HepG2 (cell line): Measurements from ENCODE around the gene KDM8. TPM values are rescaled to one million over a fixed set of nuclear protein-coding genes. Genes with fewer than 3 reads are reported as not detected.

Experiments used
- E2F1 ChIP-seq: sonication (generic); formaldehyde crosslinking; IDR thresholded peaks from 2 replicates; pipeline ENCODE4 v1.5.0; 2020; ENCODE audit warnings: missing genetic modification reagents
- FOXA3 ChIP-seq: IDR thresholded peaks from 2 replicates; pipeline ENCODE4 v1.6.1; 2016; ENCODE audit warnings: missing genetic modification reagents, missing compliant biosample characterization
- HMG20A ChIP-seq: IDR thresholded peaks from 2 replicates; pipeline ENCODE4 v1.6.1; 2016; ENCODE audit warnings: borderline replicate concordance
- IRX3 ChIP-seq: sonication (generic); formaldehyde crosslinking; IDR thresholded peaks from 2 replicates; pipeline ENCODE4 v1.8.1; 2023; ENCODE audit warnings: mild to moderate bottlenecking, low read depth, missing genetic modification reagents, borderline replicate concordance
- JUND ChIP-seq: sonication (generic); formaldehyde crosslinking; IDR thresholded peaks from 2 replicates; pipeline ENCODE4 v1.8.0; 2022; ENCODE audit warnings: mild to moderate bottlenecking, missing genetic modification reagents
- MAF1 ChIP-seq: sonication (generic); formaldehyde crosslinking; IDR thresholded peaks from 2 replicates; pipeline ENCODE4 v1.5.0; 2020; ENCODE audit warnings: missing genetic modification reagents, borderline replicate concordance
- RERE ChIP-seq: IDR thresholded peaks from 2 replicates; pipeline ENCODE4 v1.6.1; 2016; ENCODE audit warnings: low read depth, missing genetic modification reagents, missing compliant biosample characterization
- SAP130 ChIP-seq: IDR thresholded peaks from 2 replicates; pipeline ENCODE4 v1.6.1; 2016; ENCODE audit warnings: low read depth
- TEAD3 ChIP-seq: optimal IDR thresholded peaks from 2 replicates; pipeline ENCODE3; 2016; ENCODE audit warnings: borderline replicate concordance
- ZEB1 ChIP-seq: IDR thresholded peaks from 2 replicates; pipeline ENCODE4 v1.6.1; 2012; ENCODE audit warnings: mild to moderate bottlenecking, low read depth, inconsistent platforms; ENCODE audit not compliant: insufficient replicate concordance
- ZFP41 ChIP-seq: sonication (generic); formaldehyde crosslinking; IDR thresholded peaks from 2 replicates; pipeline ENCODE4 v1.4.0; 2020; ENCODE audit warnings: mild to moderate bottlenecking, missing genetic modification reagents, borderline replicate concordance
- ZMAT3 ChIP-seq: sonication (generic); formaldehyde crosslinking; conservative IDR thresholded peaks from 2 replicates; pipeline ENCODE4 v1.7.0; 2021; ENCODE audit warnings: missing genetic modification reagents
- ZNF205 ChIP-seq: IDR thresholded peaks from 2 replicates; pipeline ENCODE4 v1.6.1; 2018; ENCODE audit warnings: missing biosample characterization, missing genetic modification reagents
- ZNF282 ChIP-seq: fragments of 450-650 bp; IDR thresholded peaks from 2 replicates; pipeline ENCODE4 v1.6.1; 2018; ENCODE audit not compliant: partially characterized antibody
- ZNF3 ChIP-seq: IDR thresholded peaks from 2 replicates; pipeline ENCODE4 v1.7.0; 2017; ENCODE audit warnings: inconsistent platforms
- ZNF333 ChIP-seq: sonication (generic); formaldehyde crosslinking; IDR thresholded peaks from 2 replicates; pipeline ENCODE4 v1.4.0; 2020; ENCODE audit warnings: mild to moderate bottlenecking, missing genetic modification reagents, borderline replicate concordance
- ZNF614 ChIP-seq: IDR thresholded peaks from 2 replicates; pipeline ENCODE4 v1.6.1; 2018; ENCODE audit warnings: missing biosample characterization, missing genetic modification reagents, inconsistent platforms, borderline replicate concordance
- ZNF883 ChIP-seq: sonication (generic); formaldehyde crosslinking; IDR thresholded peaks from 2 replicates; pipeline ENCODE4 v1.5.1; 2020; ENCODE audit warnings: mild to moderate bottlenecking, missing genetic modification reagents; ENCODE audit errors: not compliant biosample characterization
- ZSCAN29 ChIP-seq: sonication (generic); formaldehyde crosslinking; conservative IDR thresholded peaks from 2 replicates; pipeline ENCODE4 v1.4.0; 2020; ENCODE audit warnings: mild to moderate bottlenecking, missing genetic modification reagents
- polyA plus RNA-seq, 8 experiments: library from polyadenylated mRNA; depleted of rRNA in 3 of 8; stranded (reverse) in 7 of 8; unstranded in 1 of 8; fragments of >200 nt; fragmentation: Illumina TruSeq in 4 of 8; extraction: Trizol in 4 of 8; gene quantifications; 2 replicates each; pipeline versions ENCODE4 v1.2.1 to v1.2.3, GENCODE V29; 2011 to 2016; ENCODE audit warnings: low read depth in 4 of 8, missing spikeins in 1 of 8, mixed read lengths in 1 of 8; ENCODE audit not compliant: insufficient read depth in 1 of 8
- total RNA-seq, 5 experiments: library from RNA; depleted of rRNA; stranded (reverse); fragments of >200 nt; fragmentation: Illumina TruSeq; extraction: Trizol; gene quantifications; 2 replicates each; pipeline ENCODE4 v1.2.3, GENCODE V29; 2016; ENCODE audit warnings: low read depth in 1 of 5
- TF ChIP-seq, protein P1 (sequence below): sonication (generic); formaldehyde crosslinking; conservative IDR thresholded peaks from 2 replicates; pipeline ENCODE4 v1.4.0; 2020; ENCODE audit warnings: mild to moderate bottlenecking, missing genetic modification reagents, moderate library complexity
- TF ChIP-seq, protein P2 (sequence below): sonication (generic); formaldehyde crosslinking; IDR thresholded peaks from 2 replicates; pipeline ENCODE4 v1.8.0; 2022; ENCODE audit warnings: mild to moderate bottlenecking, missing genetic modification reagents, moderate library complexity

Gene KDM8
- total and polyA plus RNA-seq, 2 of the 13 experiments (the other 11 are each of a cell fraction or from before 2014, with no cell fraction given): 3.3 to 8.6 TPM

- peak; percentile 75 for TF ChIP-seq FOXA3 (CRISPR knock-in tag)
- TF ChIP-seq TEAD3 (CRISPR knock-in tag): peak; percentile 99
- TF ChIP-seq MAF1 (CRISPR knock-in tag): no peak
- no peak for TF ChIP-seq ZNF883 (CRISPR knock-in tag)
- no peak for TF ChIP-seq ZNF333 (CRISPR knock-in tag)
- peak; percentile 51; the same call in 1 of the 2 replicates for TF ChIP-seq ZNF3 (CRISPR knock-in tag)
- 0 out of 2 replicates have a peak, but pooled peaks have one; percentile 40 for TF ChIP-seq RERE
- TF ChIP-seq, protein P1, sequence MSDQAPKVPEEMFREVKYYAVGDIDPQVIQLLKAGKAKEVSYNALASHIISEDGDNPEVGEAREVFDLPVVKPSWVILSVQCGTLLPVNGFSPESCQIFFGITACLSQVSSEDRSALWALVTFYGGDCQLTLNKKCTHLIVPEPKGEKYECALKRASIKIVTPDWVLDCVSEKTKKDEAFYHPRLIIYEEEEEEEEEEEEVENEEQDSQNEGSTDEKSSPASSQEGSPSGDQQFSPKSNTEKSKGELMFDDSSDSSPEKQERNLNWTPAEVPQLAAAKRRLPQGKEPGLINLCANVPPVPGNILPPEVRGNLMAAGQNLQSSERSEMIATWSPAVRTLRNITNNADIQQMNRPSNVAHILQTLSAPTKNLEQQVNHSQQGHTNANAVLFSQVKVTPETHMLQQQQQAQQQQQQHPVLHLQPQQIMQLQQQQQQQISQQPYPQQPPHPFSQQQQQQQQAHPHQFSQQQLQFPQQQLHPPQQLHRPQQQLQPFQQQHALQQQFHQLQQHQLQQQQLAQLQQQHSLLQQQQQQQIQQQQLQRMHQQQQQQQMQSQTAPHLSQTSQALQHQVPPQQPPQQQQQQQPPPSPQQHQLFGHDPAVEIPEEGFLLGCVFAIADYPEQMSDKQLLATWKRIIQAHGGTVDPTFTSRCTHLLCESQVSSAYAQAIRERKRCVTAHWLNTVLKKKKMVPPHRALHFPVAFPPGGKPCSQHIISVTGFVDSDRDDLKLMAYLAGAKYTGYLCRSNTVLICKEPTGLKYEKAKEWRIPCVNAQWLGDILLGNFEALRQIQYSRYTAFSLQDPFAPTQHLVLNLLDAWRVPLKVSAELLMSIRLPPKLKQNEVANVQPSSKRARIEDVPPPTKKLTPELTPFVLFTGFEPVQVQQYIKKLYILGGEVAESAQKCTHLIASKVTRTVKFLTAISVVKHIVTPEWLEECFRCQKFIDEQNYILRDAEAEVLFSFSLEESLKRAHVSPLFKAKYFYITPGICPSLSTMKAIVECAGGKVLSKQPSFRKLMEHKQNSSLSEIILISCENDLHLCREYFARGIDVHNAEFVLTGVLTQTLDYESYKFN (CRISPR knock-in tag): peak; percentile 54
- TF ChIP-seq ZNF614 (CRISPR knock-in tag): peak; percentile 69; the same call in 1 of the 2 replicates
- TF ChIP-seq E2F1: 0 out of 2 replicates have a peak, but pooled peaks have one; percentile 29
- TF ChIP-seq ZSCAN29 (CRISPR knock-in tag): no peak
- TF ChIP-seq SAP130 (CRISPR knock-in tag): peak; percentile 81
- TF ChIP-seq ZFP41 (CRISPR knock-in tag): no peak
- 0 out of 2 replicates have a peak, but pooled peaks have one; percentile 38 for TF ChIP-seq ZMAT3
- TF ChIP-seq HMG20A (CRISPR knock-in tag): peak; percentile 72
- no peak for TF ChIP-seq ZNF282
- TF ChIP-seq JUND (CRISPR knock-in tag): peak; percentile 92
- 0 out of 2 replicates have a peak, but pooled peaks have one; percentile 36 for TF ChIP-seq ZNF205 (CRISPR knock-in tag)
- TF ChIP-seq, protein P2, sequence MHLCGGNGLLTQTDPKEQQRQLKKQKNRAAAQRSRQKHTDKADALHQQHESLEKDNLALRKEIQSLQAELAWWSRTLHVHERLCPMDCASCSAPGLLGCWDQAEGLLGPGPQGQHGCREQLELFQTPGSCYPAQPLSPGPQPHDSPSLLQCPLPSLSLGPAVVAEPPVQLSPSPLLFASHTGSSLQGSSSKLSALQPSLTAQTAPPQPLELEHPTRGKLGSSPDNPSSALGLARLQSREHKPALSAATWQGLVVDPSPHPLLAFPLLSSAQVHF (CRISPR knock-in tag): no peak
- TF ChIP-seq IRX3: no peak
- peak; percentile 91 for TF ChIP-seq ZEB1
Measured at GRCh38 chr16:27264151-27264550, 60.8 kb downstream of the KDM8 start (continued).
